GM12864 (cell line): Measurements from ENCODE around the gene FLRT3.

Experiments used
- DNase-seq: peaks from one replicate; pipeline ENCODE4 v3.0.0-alpha.2; 2011; ENCODE audit warnings: low read depth
- H3K4me3 ChIP-seq: 2 replicates; pipeline ENCODE4 v1.5.1; 2011; ENCODE audit warnings: mild to moderate bottlenecking, low read depth, low read length, control low read depth
- TF ChIP-seq, protein P1 (sequence below): IDR thresholded peaks from 2 replicates; pipeline ENCODE4 v1.5.1; 2011; ENCODE audit warnings: low read depth, mild to moderate bottlenecking, moderate library complexity, low read length, control low read depth, inconsistent platforms; ENCODE audit errors: missing control alignments

FLRT3 gene

DNA sequence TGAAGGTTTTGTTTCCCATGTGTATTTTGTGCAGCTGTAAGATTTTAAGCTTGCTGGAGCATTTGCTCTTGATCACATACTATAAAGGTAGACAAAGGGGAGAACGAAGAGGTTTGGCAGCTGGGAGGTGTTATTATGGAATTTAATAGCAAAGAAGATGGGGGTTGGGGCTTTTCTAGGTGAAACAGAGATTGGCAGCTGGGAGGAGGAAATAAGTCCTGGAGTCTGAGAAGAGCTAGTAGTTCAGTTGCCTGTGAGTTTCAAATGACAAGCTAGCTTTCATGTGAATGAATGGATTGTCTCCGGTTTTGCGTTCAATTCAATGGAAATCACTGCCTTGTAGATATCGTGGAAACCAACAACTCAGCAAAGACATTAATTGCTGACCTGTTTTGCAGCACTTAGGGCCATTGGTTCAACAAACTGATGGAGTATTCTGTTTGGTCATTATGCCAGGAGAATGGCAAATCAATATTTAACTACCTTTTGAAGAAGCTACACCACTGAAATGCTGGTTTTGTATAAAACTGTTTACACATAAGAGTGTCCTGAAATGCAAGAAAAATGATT lies 38.1 kb upstream of the FLRT3 start:
- TF ChIP-seq, protein P1, sequence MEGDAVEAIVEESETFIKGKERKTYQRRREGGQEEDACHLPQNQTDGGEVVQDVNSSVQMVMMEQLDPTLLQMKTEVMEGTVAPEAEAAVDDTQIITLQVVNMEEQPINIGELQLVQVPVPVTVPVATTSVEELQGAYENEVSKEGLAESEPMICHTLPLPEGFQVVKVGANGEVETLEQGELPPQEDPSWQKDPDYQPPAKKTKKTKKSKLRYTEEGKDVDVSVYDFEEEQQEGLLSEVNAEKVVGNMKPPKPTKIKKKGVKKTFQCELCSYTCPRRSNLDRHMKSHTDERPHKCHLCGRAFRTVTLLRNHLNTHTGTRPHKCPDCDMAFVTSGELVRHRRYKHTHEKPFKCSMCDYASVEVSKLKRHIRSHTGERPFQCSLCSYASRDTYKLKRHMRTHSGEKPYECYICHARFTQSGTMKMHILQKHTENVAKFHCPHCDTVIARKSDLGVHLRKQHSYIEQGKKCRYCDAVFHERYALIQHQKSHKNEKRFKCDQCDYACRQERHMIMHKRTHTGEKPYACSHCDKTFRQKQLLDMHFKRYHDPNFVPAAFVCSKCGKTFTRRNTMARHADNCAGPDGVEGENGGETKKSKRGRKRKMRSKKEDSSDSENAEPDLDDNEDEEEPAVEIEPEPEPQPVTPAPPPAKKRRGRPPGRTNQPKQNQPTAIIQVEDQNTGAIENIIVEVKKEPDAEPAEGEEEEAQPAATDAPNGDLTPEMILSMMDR = no peak

DNA sequence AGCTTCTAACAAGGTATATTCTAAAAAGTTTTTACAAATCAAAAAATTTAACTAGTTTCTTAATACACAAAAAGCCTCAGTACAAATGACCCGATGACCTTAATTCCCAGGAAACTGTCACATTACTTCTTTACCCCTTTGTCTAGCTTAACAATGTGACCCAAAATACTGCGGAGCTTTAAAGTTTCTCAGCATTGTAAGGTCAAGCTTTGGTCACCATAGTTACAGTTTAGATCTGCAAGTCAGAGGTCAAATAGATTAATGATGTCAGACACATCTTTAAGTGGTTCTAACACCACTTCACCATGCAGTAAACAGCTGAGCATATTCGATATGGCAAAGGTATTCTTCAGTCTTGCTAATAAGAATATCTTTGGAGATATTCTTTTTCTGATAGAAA lies 36.8 kb upstream of the FLRT3 start:
- TF ChIP-seq, protein P1 = no peak
- no peak for DNase-seq
- H3K4me3 ChIP-seq = no peak overlapping the region

More for the DNA sequence above, 38.1 kb upstream of the FLRT3 start:
- DNase-seq = no peak
- H3K4me3 ChIP-seq = no peak overlapping the region

DNA sequence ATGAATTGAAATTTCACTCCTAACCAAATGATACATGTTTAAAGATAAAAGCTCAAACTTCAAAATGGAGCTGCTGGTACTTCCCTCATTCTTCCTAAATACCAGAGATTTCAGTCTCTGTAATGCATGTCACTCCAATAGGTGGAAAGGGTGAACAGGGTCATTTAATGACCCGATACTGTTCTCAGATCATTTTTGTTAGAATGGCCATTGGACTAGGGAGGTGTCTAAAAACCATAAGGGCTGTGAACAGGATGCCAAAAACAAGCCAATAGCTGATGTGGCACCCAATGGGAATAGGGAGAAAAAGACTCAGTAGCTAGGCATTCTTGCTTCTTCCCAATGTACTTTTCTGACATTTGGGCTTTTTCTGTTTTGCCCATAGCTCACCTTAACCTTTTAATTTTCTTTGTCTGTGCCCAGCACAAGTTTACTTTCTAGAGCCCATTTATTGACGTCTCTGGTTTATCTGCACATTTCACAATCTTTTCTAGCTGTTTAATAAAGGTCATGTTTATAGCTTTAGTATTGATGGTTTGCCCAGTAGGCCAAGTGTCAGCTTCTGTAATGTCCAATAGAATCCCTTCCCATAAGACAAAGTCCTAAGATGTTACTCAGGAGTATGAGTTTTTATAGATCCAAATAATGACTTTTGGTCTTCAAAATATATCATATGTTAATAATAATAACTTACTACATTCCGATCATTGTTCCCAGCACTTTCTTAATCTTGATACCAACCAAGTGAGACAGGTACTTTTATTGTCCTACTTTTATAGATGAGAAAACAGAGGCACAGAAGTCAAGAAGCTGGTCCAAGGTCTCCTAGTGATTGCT lies 24.3 kb upstream of the FLRT3 start:
- TF ChIP-seq, protein P1 = no peak
- no peak overlapping the region for H3K4me3 ChIP-seq
- DNase-seq = no peak

DNA sequence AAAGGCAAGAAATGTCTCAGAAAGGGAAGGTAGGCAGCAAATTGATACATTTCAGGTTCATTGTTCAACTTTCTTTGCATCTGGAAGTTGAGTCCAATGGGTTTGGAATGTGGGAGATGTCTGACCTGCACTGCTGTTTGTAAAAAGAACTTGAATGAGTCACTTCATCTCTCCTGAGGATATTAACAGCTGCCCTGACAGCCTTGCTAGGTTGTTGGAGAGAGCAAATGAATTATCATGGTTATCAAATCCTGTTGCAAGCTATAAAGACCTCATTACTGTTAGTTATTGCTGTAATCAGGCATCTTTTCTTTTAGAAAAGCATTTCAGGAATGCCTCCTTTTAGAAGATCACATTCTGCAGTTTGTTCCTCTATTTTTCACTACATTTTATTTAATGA lies 23.0 kb upstream of the FLRT3 start:
- no peak for DNase-seq
- no peak overlapping the region for H3K4me3 ChIP-seq
- TF ChIP-seq, protein P1 = no peak

DNA sequence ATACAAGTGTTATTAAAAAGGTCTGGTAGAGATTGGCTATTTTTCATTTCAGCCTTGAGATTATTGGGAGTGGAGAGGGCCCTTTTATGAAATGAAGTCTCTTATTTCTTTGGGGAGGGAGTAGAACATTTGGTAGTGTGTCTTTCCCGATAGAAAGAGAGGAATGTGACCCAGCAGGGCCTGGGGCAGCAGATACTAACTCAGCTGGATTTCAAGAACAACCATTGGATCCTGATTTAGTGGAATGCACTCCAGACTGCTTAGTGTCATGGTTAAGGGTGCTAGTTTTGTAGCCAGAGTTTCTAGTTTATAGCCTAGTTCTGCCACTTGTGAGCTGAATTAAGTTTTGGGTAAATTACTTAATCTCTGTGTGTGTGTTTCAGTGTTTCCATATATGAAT lies 18.4 kb upstream of the FLRT3 start:
- no peak for DNase-seq

DNA sequence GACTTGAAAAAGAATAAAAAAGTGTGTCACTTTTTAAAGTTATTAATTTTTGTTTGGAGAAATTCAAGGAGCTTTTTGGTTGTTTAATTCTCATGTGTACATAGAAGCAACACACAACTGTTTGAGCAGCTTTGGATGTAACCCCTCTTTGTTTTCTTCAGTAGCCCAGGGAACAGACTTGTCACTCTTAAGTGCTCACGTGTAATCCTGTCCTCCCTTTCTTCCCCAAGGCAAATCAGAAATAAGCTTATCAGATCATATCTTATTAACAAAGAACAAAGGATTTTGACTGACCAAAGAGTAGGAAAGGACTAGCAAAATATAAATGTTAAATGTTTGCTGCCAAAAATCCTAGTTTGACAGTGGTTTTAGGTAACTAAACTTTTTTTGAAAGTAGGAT lies 7.3 kb upstream of the FLRT3 start:
- DNase-seq = no peak
- H3K4me3 ChIP-seq = no peak overlapping the region
- TF ChIP-seq, protein P1 = no peak

More for the DNA sequence above, 18.4 kb upstream of the FLRT3 start:
- TF ChIP-seq, protein P1 = no peak
- no peak overlapping the region for H3K4me3 ChIP-seq
